ENCODE measurements around the gene BRD4. TPM values are rescaled to one million over a fixed set of nuclear protein-coding genes. Genes with fewer than 3 reads are reported as not detected.

Gene BRD4
- total RNA-seq, 2 experiments from 2014 or later: 94.3 to 99.6 TPM

DNA sequence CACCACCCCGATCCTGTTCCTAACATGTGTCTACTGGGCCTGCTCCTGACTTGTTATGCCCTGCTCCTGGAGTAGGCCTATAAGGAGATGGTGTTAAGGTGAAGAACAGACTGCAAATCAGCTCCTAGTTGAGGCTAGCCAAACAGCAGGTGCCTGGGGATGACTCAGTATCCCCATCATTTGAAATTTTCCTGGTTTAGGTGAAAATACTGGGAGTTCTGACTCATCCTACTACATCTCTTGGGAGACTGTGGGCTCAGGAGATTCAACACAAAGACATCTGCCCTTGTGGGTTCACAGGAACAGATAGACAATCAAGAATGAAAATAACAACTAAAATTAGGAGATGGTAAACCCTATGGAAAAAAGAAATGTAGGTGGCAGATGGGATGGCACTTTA is 41.2 kb downstream of the BRD4 start:
- H3K9me3 Mint-ChIP-seq: no peaks in the 10 kb centered on the region
- POLR2A ChIA-PET: interaction anchor here (1.2 to 4.4 kb wide), 3 partner anchors 9 to 42 kb away, joined by 3 to 15 read pairs (median 13); partner anchors contain the start of gene BRD4
- no peak overlapping the region for H3K4me3 Mint-ChIP-seq
- TF ChIP-seq, protein P1, sequence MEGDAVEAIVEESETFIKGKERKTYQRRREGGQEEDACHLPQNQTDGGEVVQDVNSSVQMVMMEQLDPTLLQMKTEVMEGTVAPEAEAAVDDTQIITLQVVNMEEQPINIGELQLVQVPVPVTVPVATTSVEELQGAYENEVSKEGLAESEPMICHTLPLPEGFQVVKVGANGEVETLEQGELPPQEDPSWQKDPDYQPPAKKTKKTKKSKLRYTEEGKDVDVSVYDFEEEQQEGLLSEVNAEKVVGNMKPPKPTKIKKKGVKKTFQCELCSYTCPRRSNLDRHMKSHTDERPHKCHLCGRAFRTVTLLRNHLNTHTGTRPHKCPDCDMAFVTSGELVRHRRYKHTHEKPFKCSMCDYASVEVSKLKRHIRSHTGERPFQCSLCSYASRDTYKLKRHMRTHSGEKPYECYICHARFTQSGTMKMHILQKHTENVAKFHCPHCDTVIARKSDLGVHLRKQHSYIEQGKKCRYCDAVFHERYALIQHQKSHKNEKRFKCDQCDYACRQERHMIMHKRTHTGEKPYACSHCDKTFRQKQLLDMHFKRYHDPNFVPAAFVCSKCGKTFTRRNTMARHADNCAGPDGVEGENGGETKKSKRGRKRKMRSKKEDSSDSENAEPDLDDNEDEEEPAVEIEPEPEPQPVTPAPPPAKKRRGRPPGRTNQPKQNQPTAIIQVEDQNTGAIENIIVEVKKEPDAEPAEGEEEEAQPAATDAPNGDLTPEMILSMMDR (IDR thresholded peaks at IDR 0.05): no peak
- intact Hi-C loops (cut with micrococcal nuclease): loop anchor here (5.0 kb wide), 1 partner anchor 41 kb away; the partner anchor contains the start of gene BRD4
- peak overlapping the region; percentile 23 for H3K27ac Mint-ChIP-seq
- CTCF ChIA-PET: interaction anchor here (0.8 to 0.9 kb wide), 2 partner anchors 28 to 190 kb away, joined by 3 to 5 read pairs; no protein-coding TSS in a partner anchor
- peaks cover 93% of the 10 kb centered on the region for H3K4me1 Mint-ChIP-seq (ENCODE audit: low read depth)
- H3K27me3 Mint-ChIP-seq: no peaks in the 10 kb centered on the region
- DNase-seq (no peak), ATAC-seq (no peak)
- H3K36me3 Mint-ChIP-seq (ENCODE audit: low read depth): peaks cover 10% of the 10 kb centered on the region

GRCh38 chr19:15290166-15290565 is 42.2 kb downstream of the BRD4 start:
- Mint-ChIP-seq H3K4me3 (no peak overlapping the region), H3K27ac (peak overlapping the region; percentile 58), H3K27me3 (no peaks in the 10 kb centered on the region), H3K9me3 (no peaks in the 10 kb centered on the region), H3K4me1 (ENCODE audit: low read depth) (peaks cover 95% of the 10 kb centered on the region), H3K36me3 (ENCODE audit: low read depth) (peaks cover 7% of the 10 kb centered on the region)
- TF ChIP-seq, protein P1 (IDR thresholded peaks at IDR 0.05): no peak
- DNase-seq (no peak), ATAC-seq (no peak)
- intact Hi-C loops (cut with micrococcal nuclease): loop anchor here (5.0 kb wide), 1 partner anchor 42 kb away; the partner anchor contains the start of gene BRD4
- ChIA-PET CTCF (no interaction called here), POLR2A (interaction anchor here (0.8 to 4.4 kb wide), 3 partner anchors 10 to 129 kb away, joined by 3 to 15 read pairs (median 13); partner anchors contain the start of genes AKAP8L and BRD4)

DNA sequence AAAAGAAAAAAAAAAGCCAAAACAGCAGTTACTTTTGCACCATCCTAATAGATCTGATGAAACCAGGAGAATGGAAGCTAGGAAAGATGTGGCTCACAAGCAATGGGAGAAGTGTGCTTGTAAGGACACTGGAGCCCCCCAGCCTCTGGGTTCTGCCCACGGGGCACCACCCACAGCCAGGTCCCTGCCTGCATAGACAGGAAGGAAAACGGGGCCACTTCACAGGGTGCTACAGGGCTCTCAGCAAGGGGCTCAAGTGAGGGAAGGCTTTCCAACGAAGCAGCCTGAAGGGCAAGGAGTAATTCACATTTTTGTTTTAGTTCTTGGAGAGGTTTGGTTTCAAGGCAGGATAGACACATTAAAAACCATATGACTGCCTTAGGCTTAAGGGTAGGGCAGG is 42.7 kb downstream of the BRD4 start:
- no peak for ATAC-seq
- H3K27ac Mint-ChIP-seq: peak overlapping the region; percentile 58
- DNase-seq: no peak
- H3K4me1 Mint-ChIP-seq (ENCODE audit: low read depth): peaks cover 95% of the 10 kb centered on the region
- no peaks in the 10 kb centered on the region for H3K27me3 Mint-ChIP-seq
- no peak overlapping the region for H3K4me3 Mint-ChIP-seq
- peaks cover 4% of the 10 kb centered on the region for H3K36me3 Mint-ChIP-seq (ENCODE audit: low read depth)
- TF ChIP-seq, protein P1 (IDR thresholded peaks at IDR 0.05): no peak
- intact Hi-C loops (cut with micrococcal nuclease): loop anchor here (5.0 kb wide), 1 partner anchor 43 kb away; the partner anchor contains the start of gene BRD4
- POLR2A ChIA-PET: interaction anchor here (0.8 to 4.4 kb wide), 3 partner anchors 11 to 129 kb away, joined by 3 to 15 read pairs (median 13); partner anchors contain the start of genes AKAP8L and BRD4
- no peaks in the 10 kb centered on the region for H3K9me3 Mint-ChIP-seq
- CTCF ChIA-PET: interaction anchor here (1.9 kb wide), 1 partner anchor 28 kb away, joined by 6 read pairs; no protein-coding TSS in a partner anchor

DNA sequence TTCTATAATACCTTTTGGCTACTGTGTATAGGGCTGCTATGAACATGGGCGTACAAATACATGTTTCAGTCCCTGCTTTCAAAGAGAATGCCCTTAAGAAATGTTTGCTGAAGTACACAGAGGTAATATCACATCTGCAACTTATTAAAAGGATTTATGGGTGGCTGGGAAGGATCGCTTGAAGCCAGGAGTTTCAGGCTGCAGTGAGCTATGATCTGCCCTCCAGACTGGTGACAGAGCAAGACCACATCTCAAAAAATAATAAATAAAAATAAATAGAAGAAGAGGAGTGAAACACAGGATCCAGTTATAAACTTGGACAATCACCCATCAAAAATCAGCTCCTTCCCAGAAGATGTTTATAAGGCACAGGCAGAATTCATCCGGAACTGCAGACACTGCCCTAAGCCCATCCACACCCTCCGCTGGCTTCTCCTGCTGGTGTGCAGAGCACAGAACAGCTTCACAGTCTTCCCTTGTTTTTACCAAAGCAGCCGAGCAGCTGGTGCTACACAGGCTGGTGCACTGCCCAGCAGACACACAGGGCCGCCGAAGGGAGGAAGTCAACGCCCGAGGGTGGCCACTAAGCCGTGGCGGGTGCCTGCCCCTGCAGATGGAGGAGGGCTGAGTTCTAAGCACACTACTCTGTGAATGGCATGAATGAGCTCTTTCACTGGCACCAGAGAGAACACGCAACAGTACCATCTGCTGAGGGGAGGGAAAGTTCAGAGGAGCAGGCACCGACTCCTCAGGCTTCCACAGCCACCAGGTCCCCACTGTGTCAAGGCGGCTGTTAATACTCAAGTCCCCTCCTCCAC is 44.0 kb downstream of the BRD4 start:
- TF ChIP-seq, protein P1 (IDR thresholded peaks at IDR 0.05): no peak
- ATAC-seq: peak; percentile 13
- ChIA-PET POLR2A (interaction anchor here (0.7 to 4.4 kb wide), 4 partner anchors 14 to 88 kb away, joined by 3 to 15 read pairs (median 4); partner anchors contain the start of gene BRD4), CTCF (interaction anchor here (1.9 kb wide), 1 partner anchor 29 kb away, joined by 6 read pairs; no protein-coding TSS in a partner anchor)
- Mint-ChIP-seq H3K4me3 (peak overlapping the region; percentile 26), H3K27ac (peak overlapping the region; percentile 75), H3K36me3 (ENCODE audit: low read depth) (peaks cover 4% of the 10 kb centered on the region), H3K27me3 (no peaks in the 10 kb centered on the region), H3K9me3 (no peaks in the 10 kb centered on the region), H3K4me1 (ENCODE audit: low read depth) (peaks cover 95% of the 10 kb centered on the region)
- intact Hi-C loops (cut with micrococcal nuclease): no loop called here
- no peak for DNase-seq
